GM18873 (cell line): ENCODE results near the gene EHD4.

Source experiments
- ATAC-seq: cut with Tn5 transposase; IDR thresholded peaks from one replicate; pipeline ENCODE4 v1.9.1; 2021; ENCODE audit warnings: mild to moderate bottlenecking, moderate library complexity, moderate number of reproducible peaks; ENCODE audit not compliant: unreplicated experiment, low FRiP score

EHD4 gene

GRCh38 chr15:41884458-41884857 is 87.9 kb downstream of the EHD4 start:
- no peak for ATAC-seq

DNA sequence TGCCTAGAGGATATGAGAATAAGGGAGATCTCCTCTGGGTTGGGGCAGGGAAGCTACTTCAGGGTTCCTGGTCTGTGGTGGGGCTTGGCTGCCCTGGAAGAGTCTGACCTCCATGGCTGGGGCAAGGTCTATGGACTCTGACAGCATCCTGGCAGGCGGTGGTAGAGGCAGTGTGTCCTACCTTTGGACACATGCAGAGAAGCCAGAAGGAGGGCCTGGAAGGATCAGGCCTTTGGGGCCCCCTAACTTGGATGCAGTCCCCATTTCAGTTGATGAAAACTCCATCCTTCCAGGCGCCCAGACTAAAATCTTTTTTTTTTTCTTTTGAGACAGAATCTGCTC is 88.9 kb downstream of the EHD4 start:
- ATAC-seq = no peak

DNA sequence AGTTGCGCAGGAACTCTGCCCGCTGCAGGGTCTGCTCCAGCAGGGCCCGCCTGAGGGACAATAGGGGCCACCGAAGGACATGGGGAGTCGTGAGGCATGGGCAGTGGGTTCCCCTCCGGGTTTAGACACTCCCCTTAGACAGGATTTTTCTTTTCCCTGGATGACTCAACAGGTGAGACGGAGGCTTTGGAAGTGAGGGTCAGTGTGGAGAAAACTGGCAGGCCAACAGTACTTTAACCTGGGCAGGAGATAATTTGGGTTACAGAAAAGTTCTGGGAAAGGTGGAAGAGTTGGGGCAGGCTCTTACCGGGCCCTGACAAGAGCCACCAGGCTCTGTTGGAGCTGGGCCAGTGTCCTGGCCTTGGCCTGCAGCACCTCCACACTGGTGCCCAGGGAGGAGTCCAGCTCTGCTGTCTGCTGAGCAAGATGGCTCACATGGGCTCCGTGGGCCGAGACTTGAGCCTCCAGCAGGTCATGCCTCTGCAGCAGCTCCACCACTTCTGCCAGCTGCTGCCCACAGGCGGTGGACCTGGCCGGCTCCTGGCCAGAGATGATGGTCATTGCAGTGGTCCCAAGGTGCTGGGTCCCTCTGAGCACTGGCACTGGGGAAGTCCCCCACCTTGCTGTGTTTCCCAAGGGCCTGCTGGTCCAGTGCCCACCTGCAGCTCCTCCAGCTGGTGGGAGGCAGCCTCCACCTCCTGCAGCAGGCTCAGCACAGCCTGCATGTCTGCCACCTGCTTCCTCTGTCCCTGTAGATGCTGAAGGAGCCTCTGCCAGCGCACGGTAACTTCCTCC is 89.5 kb downstream of the EHD4 start:
- ATAC-seq = no peak

DNA sequence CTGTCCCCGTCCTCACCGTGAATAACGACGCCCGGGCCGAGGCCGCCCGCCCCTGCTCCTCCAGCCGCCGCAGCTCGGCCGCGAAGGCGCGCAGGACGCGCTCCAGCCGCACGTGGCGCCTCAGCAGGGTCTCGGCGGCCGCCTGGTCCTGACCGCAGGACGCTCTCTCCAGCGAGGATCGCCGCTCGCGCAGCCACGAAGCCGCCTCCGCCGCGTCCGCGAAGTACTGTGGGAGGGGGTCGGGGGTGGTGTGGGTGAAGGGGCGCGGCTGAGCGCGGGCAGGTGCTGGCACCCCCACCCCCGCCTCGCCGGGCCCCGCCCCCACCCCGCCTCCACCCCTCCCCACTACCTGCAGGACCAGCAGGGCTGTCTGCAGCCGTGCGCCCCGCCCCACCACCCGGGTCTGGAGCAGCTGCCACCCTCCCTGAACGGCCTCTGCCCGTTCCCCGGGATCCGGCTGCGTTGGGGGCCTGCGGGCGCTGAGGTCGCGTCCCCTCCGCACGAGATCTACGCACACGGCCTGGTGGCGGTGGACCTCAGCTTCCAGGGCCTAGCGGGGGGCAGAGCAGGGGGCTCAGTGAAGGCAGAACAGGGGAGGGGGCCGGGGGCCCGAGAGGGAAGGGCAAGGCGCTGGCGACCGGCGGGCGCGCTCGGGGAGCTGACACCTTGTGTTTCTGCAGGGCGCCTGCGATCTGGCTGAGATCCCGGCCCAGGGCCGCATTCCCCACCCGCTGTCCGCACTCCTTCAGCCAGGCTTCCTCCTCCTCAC is 90.3 kb downstream of the EHD4 start:
- ATAC-seq = no peak

DNA sequence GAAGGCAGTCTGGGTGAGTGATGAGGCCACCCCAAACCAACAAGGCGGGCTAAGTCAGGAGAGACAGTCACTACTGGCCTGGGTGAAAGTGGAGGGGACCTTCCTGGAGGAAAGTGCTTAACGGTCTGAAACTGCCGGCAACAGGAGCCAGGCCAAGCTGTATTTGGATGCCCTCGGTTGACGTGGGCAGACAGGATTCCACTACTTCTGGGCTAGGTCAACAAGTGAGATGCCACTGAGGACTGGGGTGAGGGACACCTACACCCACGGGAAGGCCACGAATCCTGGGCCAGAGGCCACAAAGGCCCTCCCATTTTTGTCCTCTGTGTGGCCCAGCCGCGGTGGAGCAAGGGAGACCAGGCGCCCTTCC is 90.8 kb downstream of the EHD4 start:
- no peak for ATAC-seq

- ATAC-seq = no peak
These were observed 91.3 kb downstream of the EHD4 start for GRCh38 chr15:41881086-41881485.

DNA sequence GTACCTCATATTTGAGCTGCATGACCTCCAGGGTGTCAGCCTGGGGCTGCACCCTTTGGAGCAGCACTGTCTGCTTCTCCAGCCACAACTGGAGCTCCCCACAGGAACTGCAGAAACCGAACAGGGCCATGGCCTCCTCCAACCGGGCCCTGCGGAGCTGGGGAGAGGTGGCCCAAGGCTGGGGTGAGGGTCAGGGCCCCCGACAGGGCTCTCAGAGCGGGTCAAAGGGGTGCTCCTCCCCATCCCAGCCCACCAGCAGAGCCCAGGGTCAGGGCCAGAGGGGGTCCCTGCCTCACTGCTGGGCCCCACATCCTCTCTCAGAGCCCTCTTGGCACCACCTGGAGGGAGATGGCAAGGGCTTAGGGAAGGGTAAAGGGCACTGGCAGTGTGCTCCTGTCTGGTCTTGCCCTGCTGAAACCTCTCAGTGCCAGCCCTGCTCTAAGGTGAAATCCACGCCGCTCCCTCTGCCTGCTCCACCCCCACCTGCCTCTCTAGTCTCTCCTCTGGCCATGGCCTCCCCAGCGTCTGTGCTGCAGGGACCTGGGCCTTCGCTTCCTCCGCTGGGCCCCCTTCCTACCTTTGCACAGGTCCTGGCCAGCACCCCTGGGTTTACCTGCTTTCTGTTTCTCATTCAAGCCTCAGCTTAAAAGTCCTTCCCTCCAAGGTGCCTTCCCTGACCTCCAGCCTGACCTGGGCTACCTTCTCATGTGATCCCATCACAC is 92.0 kb downstream of the EHD4 start:
- ATAC-seq = no peak

GRCh38 chr15:41879321-41879845 is 93.0 kb downstream of the EHD4 start:
- ATAC-seq = no peak

- ATAC-seq = no peak
These were observed 94.0 kb downstream of the EHD4 start for GRCh38 chr15:41878355-41878699.

GRCh38 chr15:41877631-41878354 is 94.6 kb downstream of the EHD4 start:
- ATAC-seq = no peak

- ATAC-seq = no peak
These were observed 95.7 kb downstream of the EHD4 start for GRCh38 chr15:41876689-41877088.

DNA sequence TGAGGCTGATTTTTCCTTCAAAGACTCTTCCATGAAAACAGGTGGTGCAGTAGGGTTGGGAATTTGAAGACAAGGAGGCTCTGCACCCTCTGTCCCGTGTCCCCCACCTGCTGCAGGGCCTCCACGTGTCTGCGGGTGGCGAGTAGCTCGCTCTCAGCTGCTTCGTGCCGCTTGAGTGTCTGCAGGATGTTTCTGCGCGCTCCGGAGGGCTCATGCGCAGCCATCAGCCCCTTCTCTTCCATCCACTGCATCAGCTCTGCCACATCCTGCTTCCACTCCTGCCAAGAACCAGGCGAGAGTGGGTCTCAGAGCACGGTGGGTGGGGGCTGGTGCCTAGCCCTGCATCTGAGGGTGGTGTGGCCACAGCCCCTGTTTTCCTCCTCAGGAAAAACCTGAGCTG is 96.3 kb downstream of the EHD4 start:
- ATAC-seq = no peak

- ATAC-seq = no peak
These were observed 97.6 kb downstream of the EHD4 start for GRCh38 chr15:41874736-41875135.

DNA sequence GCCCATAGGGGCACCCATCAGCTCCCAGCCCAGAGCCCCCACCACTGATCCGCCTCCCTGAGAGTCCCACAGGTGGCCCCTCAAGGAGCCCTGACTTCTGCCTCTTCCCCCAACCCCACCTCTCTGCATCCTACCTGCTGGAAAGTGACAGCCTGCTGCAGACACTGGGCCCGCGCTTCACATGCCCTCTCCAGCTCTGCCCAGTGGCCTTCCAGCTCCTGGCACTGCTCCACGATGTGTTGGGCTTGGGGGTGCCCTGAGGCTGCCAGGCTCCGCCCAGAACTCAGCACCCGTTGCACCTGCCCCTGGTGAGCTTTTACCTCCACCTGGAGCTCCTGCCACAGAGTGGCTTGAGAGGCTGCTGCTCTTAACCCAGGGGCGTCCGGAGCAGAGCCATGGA is 98.6 kb downstream of the EHD4 start:
- ATAC-seq = no peak

DNA sequence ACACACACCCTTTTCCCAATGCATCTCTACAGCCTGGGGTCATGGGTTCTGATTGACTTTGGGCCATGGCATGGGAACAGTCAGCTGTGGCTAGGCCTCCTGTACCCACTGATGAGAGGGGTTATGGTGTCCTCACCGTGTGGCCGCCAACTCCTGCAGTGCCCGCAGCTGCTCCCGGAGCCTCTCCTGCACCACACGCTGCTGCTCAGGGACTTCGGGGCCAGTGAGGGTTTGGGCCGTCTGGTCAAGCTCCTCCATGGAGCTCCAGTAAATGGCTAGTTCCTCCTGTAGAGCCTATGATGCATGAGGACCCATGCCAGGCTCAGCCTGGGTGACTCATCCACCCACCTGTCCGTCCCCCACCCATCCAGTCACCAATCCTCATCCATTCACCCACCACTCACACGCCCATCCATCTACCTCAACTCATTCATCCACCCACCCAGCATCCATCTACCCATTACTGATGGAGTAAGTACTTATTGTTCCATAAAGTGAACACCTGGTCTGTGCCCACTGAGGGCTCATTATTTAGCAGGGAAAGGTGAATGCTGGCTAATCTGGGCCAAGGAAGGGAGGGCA is 100.1 kb downstream of the EHD4 start:
- no peak for ATAC-seq

DNA sequence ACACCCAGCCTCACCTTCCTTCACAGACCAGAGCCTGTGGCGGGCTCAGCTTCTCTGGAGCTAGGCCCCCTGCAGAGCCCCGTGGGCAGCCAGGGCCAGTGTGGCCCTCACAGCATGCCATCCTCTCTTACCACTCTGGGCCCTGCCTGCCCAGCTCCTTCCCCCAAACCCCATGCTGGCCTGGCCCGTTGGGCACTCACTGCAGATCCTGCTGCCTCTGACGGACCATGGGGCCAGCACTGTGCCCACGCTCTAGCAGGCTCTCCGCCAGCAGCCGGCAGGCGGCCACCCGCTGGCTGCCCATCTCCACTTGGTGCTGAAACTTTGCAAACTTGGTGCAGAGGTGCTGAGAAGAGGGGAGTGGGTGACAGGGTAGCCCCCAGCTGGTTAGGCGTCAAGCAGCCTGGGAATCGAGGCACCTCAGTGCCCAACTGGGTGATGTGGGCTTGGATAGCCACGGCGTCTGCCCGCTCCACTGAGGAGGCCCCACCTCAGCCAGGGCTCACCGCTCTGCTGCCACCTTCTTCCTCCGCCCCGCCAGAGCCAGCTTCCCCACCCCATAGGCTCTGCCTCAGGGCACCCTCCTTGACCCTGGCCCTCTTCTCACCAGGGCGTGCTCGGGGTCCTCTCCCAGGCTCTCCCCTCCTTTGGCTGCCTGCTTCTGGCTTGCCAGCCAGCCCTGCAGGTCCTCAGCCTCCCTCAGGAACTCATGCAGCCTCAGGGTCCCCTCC is 101.0 kb downstream of the EHD4 start:
- no peak for ATAC-seq

DNA sequence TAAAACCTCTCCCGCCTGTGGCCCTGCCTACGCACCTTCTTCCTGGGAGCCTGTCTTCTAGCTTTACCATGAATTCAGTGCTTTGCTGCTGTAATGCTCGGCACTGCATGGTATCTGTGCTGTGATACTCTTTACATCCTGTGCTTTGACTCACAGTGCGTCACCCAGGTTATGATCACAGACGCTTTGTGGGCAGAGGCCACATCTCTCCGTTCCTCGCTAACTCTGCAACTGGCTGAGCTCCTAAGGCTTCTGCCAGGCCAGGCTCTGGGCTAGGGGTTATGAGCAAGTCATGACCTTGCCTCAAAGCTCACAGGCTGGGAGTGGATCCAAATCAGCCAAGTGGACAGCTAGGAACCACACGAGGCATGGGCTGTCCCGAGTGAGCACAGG is 101.7 kb downstream of the EHD4 start:
- no peak for ATAC-seq

- ATAC-seq = no peak
These were observed 102.3 kb downstream of the EHD4 start for GRCh38 chr15:41869770-41870688.

- ATAC-seq = no peak
These were observed 104.0 kb downstream of the EHD4 start for GRCh38 chr15:41868321-41868720.
